MM.1S (cell line): Measurements from ENCODE around the gene ZCCHC13.

Source experiments
- EZH2 ChIP-seq: fragments of 300-600 bp; sonication (generic); optimal IDR thresholded peaks from 2 replicates; pipeline ENCODE3; 2017; ENCODE audit warnings: low read depth, mild to moderate bottlenecking, antibody characterized with exemption, low read length, mixed read lengths
- TF ChIP-seq, protein P1 (sequence below): fragments of 300-600 bp; sonication (generic); IDR thresholded peaks from 2 replicates; pipeline ENCODE4 v1.5.1; 2016; ENCODE audit warnings: antibody characterized with exemption, low read length, mixed read lengths

DNA sequence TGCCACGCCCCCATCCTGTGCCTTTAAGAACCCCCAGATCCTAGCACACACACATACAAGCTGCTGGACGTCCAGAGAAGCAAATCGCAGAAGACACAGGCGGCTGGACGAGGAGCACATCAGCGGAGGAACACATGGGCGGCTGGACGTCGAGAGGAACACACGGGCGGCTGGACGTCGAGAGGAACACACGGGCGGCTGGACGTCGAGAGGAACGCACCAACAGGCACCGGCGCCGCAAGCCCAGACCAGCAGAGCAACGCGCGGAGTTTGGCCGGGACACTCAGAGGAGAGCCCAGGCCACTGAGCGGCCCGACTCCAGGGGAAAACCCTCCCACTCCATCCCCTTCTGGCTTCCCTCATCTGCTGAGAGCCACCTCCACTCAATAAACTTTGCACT is 17.2 kb downstream of the ZCCHC13 start:
- TF ChIP-seq, protein P1, sequence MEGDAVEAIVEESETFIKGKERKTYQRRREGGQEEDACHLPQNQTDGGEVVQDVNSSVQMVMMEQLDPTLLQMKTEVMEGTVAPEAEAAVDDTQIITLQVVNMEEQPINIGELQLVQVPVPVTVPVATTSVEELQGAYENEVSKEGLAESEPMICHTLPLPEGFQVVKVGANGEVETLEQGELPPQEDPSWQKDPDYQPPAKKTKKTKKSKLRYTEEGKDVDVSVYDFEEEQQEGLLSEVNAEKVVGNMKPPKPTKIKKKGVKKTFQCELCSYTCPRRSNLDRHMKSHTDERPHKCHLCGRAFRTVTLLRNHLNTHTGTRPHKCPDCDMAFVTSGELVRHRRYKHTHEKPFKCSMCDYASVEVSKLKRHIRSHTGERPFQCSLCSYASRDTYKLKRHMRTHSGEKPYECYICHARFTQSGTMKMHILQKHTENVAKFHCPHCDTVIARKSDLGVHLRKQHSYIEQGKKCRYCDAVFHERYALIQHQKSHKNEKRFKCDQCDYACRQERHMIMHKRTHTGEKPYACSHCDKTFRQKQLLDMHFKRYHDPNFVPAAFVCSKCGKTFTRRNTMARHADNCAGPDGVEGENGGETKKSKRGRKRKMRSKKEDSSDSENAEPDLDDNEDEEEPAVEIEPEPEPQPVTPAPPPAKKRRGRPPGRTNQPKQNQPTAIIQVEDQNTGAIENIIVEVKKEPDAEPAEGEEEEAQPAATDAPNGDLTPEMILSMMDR, result no peak
- no peak for TF ChIP-seq EZH2
